GM18517 (cell line): ENCODE data around the gene IMPG1.

ENCODE experiments used
- ATAC-seq: cut with Tn5 transposase; IDR thresholded peaks from one replicate; pipeline ENCODE4 v1.9.1; 2021; ENCODE audit warnings: mild to moderate bottlenecking, moderate library complexity; ENCODE audit not compliant: unreplicated experiment

IMPG1 gene

GRCh38 chr6:75893058-75893775, 179.2 kb downstream of the IMPG1 start:
- peak; percentile 72 for ATAC-seq

- ATAC-seq = no peak
These were observed 180.1 kb downstream of the IMPG1 start for GRCh38 chr6:75892384-75892783.

GRCh38 chr6:75884822-75885221, 187.6 kb downstream of the IMPG1 start:
- ATAC-seq = no peak

GRCh38 chr6:75882734-75883133, 189.7 kb downstream of the IMPG1 start:
- ATAC-seq = no peak

GRCh38 chr6:75880305-75880704, 192.2 kb downstream of the IMPG1 start:
- no peak for ATAC-seq

- no peak for ATAC-seq
These were observed 196.3 kb downstream of the IMPG1 start for GRCh38 chr6:75876152-75876551.

- no peak for ATAC-seq
These were observed 198.2 kb downstream of the IMPG1 start for GRCh38 chr6:75874224-75874623.
